ENCODE results near the gene TRIM67.

DNA sequence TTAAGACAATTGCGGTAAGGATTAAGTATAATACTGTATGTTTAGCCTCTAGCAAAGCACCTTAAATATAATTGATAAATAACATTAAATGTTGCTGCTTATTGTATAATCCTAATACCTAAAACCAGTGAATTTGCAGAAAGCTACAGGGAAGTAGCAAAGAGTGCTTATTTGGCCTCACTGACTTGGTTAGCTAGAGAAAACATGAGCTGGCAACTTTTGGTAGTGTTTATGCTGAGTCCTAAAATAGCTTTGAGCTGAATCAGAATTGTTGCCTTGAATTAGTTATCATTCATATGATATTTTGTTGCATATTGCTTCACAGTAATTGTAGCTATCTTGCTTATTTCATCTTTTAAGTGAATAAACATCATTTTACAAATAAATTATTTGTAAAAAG lies 3.5 kb downstream of the TRIM67 start:
- no peak for TF ChIP-seq POLR2AphosphoS5 (IDR thresholded peaks at IDR 0.05; ENCODE audit: low read depth, low read length)
- TF ChIP-seq, protein P1, sequence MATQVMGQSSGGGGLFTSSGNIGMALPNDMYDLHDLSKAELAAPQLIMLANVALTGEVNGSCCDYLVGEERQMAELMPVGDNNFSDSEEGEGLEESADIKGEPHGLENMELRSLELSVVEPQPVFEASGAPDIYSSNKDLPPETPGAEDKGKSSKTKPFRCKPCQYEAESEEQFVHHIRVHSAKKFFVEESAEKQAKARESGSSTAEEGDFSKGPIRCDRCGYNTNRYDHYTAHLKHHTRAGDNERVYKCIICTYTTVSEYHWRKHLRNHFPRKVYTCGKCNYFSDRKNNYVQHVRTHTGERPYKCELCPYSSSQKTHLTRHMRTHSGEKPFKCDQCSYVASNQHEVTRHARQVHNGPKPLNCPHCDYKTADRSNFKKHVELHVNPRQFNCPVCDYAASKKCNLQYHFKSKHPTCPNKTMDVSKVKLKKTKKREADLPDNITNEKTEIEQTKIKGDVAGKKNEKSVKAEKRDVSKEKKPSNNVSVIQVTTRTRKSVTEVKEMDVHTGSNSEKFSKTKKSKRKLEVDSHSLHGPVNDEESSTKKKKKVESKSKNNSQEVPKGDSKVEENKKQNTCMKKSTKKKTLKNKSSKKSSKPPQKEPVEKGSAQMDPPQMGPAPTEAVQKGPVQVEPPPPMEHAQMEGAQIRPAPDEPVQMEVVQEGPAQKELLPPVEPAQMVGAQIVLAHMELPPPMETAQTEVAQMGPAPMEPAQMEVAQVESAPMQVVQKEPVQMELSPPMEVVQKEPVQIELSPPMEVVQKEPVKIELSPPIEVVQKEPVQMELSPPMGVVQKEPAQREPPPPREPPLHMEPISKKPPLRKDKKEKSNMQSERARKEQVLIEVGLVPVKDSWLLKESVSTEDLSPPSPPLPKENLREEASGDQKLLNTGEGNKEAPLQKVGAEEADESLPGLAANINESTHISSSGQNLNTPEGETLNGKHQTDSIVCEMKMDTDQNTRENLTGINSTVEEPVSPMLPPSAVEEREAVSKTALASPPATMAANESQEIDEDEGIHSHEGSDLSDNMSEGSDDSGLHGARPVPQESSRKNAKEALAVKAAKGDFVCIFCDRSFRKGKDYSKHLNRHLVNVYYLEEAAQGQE (IDR thresholded peaks at IDR 0.05; ENCODE audit: insufficient read depth in 1 of 2, low read depth in 2 of 2, low read length in 2 of 2) = no peak
